GM18858 (cell line): Measurements from ENCODE around the gene PLEKHA7.
"Not testable (repeated sequence)": the region's sequence is repeated elsewhere in the genome, so short reads cannot be mapped to it uniquely, and the experiment has no call there.

Source experiments
- ATAC-seq: cut with Tn5 transposase; IDR thresholded peaks from one replicate; pipeline ENCODE4 v1.9.1; 2021; ENCODE audit not compliant: unreplicated experiment

The PLEKHA7 gene

GRCh38 chr11:16942911-16943310 lies 71.3 kb downstream of the PLEKHA7 start:
- no peak for ATAC-seq

GRCh38 chr11:16942342-16942741 lies 71.9 kb downstream of the PLEKHA7 start:
- ATAC-seq, result no peak

DNA sequence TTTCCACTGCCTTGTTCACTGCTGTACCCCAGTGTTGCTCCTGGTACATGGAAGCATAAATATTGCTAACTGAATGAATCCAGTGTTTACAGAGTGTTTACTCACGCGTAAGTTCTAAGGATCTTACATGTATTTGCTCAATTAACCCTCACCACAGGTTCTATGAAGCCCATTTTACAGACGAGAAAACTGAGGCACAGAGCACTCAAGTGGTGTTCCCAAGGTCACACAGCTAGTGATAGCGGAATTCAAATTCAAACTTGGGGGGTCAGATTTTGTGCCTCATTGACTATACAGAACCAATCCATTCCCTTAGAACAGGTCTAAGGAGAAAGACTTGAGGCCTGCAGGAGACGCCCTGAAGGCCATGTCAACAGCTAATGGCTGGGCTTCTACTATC lies 72.3 kb downstream of the PLEKHA7 start:
- no peak for ATAC-seq

- no peak for ATAC-seq
These were observed 76.2 kb downstream of the PLEKHA7 start for GRCh38 chr11:16938061-16938460.

DNA sequence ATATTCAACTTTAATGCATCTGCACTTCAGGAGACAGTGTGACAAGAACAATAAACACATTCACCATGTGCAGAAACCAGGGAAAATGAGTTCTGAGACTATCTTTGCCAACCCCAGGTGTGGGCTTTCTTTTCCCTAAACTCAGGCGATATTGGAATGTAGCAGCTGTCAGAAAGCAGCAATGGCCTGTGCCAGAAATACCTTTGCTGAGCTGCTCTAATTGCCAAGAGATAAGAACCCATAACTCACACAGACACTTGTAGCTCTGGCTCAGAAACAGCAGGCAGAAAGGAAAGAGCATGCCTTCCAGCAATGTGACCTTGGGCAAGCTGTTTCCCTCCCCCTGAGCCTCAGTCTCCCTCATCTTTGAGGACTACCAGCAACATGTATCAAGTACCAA lies 77.6 kb downstream of the PLEKHA7 start:
- no peak for ATAC-seq

GRCh38 chr11:16935518-16936302 lies 78.5 kb downstream of the PLEKHA7 start:
- ATAC-seq, result no peak

- ATAC-seq, result no peak
These were observed 80.2 kb downstream of the PLEKHA7 start for GRCh38 chr11:16933756-16934603.

- no peak for ATAC-seq
These were observed 80.9 kb downstream of the PLEKHA7 start for GRCh38 chr11:16933291-16933690.

DNA sequence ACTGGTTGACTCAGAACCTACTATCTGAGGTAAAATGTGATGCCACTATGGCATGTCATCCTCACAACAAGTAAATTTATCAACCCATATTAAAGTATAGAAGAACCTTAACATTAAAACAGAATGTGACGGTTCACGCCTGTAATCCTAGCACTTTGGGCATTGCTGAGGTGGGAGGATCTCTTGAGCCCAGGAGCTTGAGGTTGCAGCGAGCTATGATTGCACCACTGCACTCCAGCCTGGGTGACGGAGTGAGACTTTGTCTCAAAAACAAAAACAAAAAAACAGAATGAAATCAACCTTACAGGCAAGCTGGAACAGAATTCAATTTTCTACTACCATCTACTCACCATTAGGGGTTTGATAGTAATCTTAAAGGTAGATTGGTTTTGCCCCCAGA lies 86.2 kb downstream of the PLEKHA7 start:
- ATAC-seq, result no peak

- ATAC-seq, result no peak
These were observed 87.2 kb downstream of the PLEKHA7 start for GRCh38 chr11:16926883-16927626.

DNA sequence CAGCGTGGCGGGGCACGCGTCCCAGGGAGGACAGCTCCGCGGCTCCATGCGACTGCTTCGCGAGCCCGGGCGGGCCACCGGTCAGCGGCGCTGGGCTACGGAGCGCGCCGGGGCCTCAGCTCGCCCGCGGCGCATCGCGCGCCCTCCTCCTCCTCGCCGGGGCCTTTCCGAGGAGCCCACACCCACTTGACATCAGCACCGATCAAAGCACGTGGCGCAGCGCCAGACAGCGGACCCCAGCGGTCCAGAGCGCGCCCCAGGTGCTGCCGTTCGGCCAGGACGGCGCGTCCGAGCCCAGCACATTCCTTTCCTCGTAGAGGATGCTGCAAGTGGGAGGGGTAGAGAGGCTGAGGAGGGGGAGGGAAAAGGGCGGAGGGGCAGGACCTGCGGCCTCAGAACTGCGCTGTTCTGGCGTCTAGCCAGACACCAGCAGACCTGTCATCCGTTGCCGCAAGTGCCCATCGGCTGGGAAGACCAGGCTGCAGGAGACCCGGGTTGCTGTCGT lies 88.6 kb downstream of the PLEKHA7 start:
- ATAC-seq, result no peak

GRCh38 chr11:16924826-16925560 lies 89.2 kb downstream of the PLEKHA7 start:
- no peak for ATAC-seq

GRCh38 chr11:16924462-16924825 lies 89.8 kb downstream of the PLEKHA7 start:
- peak; percentile 62 for ATAC-seq

- ATAC-seq, result peak; percentile 44
These were observed 90.2 kb downstream of the PLEKHA7 start for GRCh38 chr11:16923987-16924386.

DNA sequence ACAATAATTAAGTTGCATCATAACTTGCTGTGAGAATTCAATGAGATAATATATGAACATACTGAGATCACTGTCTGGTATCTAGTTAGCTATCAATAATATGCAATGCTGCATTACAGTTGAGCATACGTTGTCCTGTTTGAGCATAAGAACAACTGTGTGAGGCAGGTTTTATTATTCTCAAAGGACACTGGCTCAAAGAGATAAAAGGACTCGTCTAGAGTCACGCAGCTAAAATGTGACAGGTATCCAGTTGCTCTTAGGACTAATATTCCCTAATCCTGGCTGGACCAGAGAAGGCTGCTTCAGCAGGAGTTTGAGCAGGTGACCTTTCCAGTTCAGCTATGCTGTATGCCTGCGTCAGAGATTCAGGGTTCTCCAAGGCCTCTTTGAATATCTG lies 92.5 kb downstream of the PLEKHA7 start:
- ATAC-seq, result no peak

GRCh38 chr11:16921019-16921418 lies 93.2 kb downstream of the PLEKHA7 start:
- ATAC-seq, result no peak

DNA sequence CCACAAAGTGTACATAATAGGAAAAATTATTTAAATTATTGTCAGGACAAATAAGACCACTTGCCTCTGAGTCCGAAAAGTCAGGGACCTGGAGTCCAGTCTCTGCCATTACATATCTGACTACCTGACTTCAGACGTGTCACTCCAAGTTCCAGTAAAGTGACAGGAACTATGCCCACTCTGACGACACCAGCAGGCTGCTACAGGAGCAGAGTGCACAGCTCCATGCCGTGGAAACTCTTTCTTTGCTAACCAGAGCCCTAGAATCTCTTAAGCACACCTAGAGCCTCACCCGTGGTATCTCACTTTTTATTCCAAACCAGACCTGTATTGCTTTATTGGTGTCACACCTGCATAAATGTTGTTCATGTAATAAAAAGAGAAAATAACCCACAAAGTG lies 93.7 kb downstream of the PLEKHA7 start:
- ATAC-seq, result no peak

DNA sequence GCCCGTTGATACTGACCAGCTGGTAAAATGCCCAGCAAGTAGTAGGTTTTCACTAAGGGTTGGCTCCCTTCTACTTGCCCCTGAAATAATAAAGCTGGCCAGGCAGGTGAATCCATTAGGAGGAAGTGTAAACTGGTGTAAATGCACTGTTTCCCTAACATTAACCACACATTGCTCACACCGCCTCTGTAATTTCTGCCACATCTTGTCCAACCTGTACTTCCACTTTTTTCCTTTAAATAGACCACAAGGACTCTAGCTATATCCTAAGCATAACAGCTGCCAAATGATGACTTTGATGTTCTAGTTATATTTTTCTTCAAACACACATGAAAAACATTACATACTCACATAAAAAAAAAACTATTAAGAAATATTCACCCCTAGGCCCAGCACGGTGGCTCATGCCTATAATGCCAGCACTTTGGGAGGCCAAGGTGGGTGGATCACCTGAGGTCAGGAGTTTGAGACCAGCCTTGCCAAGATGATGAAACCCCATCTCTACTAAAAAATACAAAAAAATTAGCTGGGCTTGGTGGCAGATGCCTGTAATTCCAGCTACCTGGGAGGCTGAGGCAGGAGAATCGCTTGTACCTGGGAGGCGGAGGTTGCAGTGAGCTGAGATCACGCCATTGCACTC lies 95.6 kb downstream of the PLEKHA7 start:
- not testable (repeated sequence) for ATAC-seq

DNA sequence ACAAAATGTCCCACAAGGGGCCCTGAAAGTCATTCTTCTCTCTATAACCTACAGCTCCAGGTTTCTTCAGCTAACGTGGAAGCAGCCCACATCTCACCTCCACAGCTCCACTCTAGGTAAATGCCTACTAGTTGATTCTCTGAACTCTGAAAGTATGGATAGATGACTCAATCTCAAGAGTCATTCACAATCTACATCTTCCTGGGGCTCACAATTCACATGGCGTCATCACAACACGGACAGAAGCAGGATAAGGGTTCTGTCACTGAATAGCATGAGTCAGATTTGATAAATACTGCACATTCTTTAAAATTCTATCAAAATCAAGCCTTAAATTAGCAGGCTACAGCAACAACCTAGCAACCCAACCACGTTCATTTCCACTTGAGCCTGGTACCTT lies 96.3 kb downstream of the PLEKHA7 start:
- no peak for ATAC-seq

DNA sequence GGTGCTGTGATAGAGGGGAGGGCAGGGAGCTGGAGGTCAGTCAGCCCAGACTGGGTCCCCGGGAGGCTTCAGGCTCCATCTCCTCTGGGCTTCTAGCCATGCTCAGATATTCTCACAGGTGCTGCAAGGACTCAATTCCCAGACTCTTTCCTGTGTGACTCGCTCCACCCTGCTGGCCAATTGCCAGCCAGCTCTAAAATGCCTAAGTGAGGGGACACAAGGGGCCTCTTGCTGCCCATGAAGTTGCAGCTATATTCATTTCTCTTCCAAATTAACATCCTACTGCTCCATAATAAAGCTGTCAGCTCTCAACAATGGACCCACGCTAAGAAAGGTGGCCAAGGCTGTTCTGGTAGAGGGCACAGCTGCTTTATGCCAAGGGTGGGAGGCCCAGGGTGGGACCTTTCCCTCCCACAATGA lies 101.5 kb downstream of the PLEKHA7 start:
- no peak for ATAC-seq
